Activated naive CD8-positive, alpha-beta T cell treated with anti-CD3 and anti-CD28 coated beads, Interleukin-2, amount 50 U/mL, for 24 hours (primary cell): ENCODE results near the gene SKAP2.

ENCODE experiments used
- ATAC-seq: fragments of 150-1000 bp; cut with Tn5 transposase; one replicate; pipeline ENCODE4 v1.10.0; 2021
- DNase-seq: peaks from one replicate; pipeline ENCODE4 v3.0.0; 2021
- H3K27ac Mint-ChIP-seq: one replicate; pipeline ENCODE4 v1.8.0; 2021; ENCODE audit warnings: mild to moderate bottlenecking, mixed read lengths
- H3K27me3 Mint-ChIP-seq: one replicate; pipeline ENCODE4 v1.8.0; 2021; ENCODE audit warnings: mixed read lengths
- H3K36me3 Mint-ChIP-seq: one replicate; pipeline ENCODE4 v1.8.0; 2021; ENCODE audit warnings: low read depth, mixed read lengths
- H3K4me1 Mint-ChIP-seq: one replicate; pipeline ENCODE4 v1.8.0; 2021; ENCODE audit warnings: mixed read lengths
- H3K4me3 Mint-ChIP-seq: one replicate; pipeline ENCODE4 v1.8.0; 2021; ENCODE audit warnings: mild to moderate bottlenecking, moderate library complexity, mixed read lengths
- H3K9me3 Mint-ChIP-seq: one replicate; pipeline ENCODE4 v1.8.0; 2021; ENCODE audit warnings: mixed read lengths

Gene SKAP2

DNA sequence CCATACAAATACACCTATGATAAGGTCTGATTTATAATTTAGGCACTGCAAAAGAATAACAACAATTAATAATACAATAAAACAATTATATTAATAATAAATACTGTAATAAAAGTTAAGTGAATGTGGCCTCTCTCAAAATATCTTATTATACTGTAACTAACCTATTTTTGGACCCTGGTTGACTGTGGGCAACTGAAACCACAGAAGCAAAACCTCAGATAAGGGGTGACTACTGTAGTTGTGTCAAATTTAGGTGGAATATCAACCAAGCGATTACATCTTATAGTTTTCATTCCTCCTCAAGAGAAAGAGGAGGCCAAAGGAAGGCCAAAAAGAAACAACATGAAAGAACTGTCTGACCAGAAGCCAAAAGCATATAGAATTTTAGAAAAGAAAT is 103.9 kb downstream of the SKAP2 start:
- no peaks in the 10 kb centered on the region for H3K4me1 Mint-ChIP-seq

GRCh38 chr7:26759108-26759507 is 105.3 kb downstream of the SKAP2 start:
- H3K36me3 Mint-ChIP-seq, result no peaks in the 10 kb centered on the region
- H3K9me3 Mint-ChIP-seq, result no peaks in the 10 kb centered on the region
- no peaks in the 10 kb centered on the region for H3K4me1 Mint-ChIP-seq
- ATAC-seq (no peak), DNase-seq (no peak)
- no peak overlapping the region for H3K4me3 Mint-ChIP-seq
- no peaks in the 10 kb centered on the region for H3K27me3 Mint-ChIP-seq
- no peak overlapping the region for H3K27ac Mint-ChIP-seq

More for the DNA sequence above, 103.9 kb downstream of the SKAP2 start:
- H3K36me3 Mint-ChIP-seq, result no peaks in the 10 kb centered on the region
- no peak for ATAC-seq
- DNase-seq, result no peak
- H3K4me3 Mint-ChIP-seq, result no peak overlapping the region
- no peaks in the 10 kb centered on the region for H3K9me3 Mint-ChIP-seq
- no peaks in the 10 kb centered on the region for H3K27me3 Mint-ChIP-seq
- H3K27ac Mint-ChIP-seq, result no peak overlapping the region

DNA sequence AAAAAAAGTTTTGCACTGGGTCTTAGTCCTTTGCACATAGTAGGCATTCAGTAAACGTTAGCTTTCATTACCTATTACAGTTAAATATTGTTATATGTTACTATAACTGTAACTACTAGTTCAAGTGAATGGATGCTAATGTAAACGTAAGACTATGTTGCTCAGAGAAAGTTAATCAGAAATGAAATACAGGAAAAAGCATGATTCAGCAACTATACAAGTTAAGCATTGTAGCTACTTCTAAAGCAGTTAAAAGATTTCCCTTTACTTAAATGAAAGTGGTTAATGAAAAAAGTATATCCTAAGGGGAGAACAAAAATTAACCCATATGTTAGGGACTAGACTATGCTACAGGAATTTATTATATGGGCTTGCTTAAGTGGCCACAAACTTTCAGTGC is 121.2 kb downstream of the SKAP2 start:
- DNase-seq (no peak), ATAC-seq (no peak)
- Mint-ChIP-seq H3K27me3 (peaks cover 3% of the 10 kb centered on the region), H3K4me1 (no peaks in the 10 kb centered on the region), H3K4me3 (no peak overlapping the region), H3K36me3 (no peaks in the 10 kb centered on the region), H3K9me3 (no peaks in the 10 kb centered on the region), H3K27ac (no peak overlapping the region)

DNA sequence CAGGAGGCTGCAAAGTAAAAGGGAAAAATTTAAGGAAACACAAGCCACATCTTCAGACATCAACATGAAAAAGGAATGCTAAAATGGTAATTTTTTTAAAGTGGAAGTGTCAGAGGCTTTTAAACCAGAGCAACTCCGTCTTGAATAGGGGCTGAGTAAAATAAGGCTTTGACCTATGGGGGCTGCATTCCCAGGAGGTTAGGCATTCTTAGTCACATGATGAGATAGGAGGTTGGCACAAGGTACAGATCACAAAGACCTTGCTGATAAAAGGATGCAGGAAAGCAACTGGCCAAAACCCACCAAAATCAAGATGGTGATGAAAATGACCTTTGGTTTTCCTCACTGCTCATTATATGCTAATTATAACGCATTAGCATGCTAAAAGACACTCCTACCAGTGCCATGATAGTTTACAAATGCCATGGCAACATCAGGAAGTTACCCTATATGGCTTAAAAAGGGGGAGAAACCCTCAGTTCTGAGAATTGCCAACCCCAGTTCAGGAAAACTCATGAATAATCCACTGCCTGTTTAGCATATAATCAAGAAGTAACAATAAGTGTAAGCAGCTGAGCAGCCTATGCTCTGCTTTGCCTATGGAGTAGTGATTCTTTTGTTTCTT is 128.3 kb downstream of the SKAP2 start:
- Mint-ChIP-seq H3K4me3 (no peak overlapping the region), H3K4me1 (no peaks in the 10 kb centered on the region), H3K36me3 (no peaks in the 10 kb centered on the region), H3K9me3 (no peaks in the 10 kb centered on the region), H3K27ac (no peak overlapping the region), H3K27me3 (no peaks in the 10 kb centered on the region)
- DNase-seq, result no peak
- no peak for ATAC-seq

DNA sequence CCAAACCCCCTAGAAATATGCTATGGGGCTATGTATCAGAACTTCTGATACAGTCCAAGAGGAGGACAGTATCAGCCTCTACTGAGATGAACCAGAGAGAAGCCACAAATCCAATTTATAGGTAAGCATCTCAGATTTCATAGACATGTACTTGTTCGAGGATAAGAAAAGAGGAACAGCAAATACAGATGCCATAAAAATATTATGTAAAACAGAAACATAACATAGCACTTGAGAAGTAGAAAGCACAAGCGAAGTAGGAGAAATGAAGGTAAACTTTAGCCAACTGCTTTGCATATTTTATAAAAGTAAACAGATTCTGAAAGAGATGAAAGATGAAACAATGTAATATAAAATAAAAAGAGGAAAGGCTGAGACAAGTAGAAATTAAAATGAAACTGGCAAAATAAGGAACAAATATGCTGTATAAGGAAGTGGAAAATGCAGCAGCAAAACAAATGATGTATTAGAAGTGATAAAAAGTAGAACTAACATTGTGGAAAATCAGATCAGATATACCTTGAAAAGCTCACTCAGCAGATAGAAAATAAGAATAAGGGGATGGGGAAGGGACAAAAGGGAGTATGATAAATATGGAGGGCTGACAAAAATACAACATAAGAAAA is 135.1 kb downstream of the SKAP2 start:
- H3K36me3 Mint-ChIP-seq, result no peaks in the 10 kb centered on the region
- DNase-seq, result no peak
- no peaks in the 10 kb centered on the region for H3K9me3 Mint-ChIP-seq
- H3K27me3 Mint-ChIP-seq, result no peaks in the 10 kb centered on the region
- no peak for ATAC-seq
- no peak overlapping the region for H3K4me3 Mint-ChIP-seq
- H3K27ac Mint-ChIP-seq, result no peak overlapping the region
- no peaks in the 10 kb centered on the region for H3K4me1 Mint-ChIP-seq

DNA sequence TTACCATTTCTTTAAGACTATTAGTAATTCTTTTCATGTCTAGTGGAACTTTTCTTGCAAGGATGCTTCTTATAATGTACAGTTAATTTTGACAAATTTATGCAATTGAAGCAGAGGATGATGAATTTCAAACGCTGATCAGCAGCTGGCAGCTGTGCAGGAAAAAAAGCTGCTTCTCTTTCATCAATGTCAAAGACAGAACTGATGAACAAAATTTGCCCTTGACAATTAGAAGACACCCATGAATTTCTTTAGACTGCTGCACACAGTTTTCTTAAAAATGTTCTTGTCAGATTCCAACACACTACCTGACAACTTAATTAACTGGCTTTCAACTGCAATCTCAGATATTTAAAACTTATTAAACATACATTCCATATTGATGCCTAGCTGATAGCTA is 138.3 kb downstream of the SKAP2 start:
- Mint-ChIP-seq H3K36me3 (peaks cover 2% of the 10 kb centered on the region), H3K4me3 (no peak overlapping the region), H3K27me3 (no peaks in the 10 kb centered on the region), H3K27ac (no peak overlapping the region), H3K9me3 (no peaks in the 10 kb centered on the region), H3K4me1 (peaks cover 3% of the 10 kb centered on the region)
- ATAC-seq (no peak), DNase-seq (no peak)

DNA sequence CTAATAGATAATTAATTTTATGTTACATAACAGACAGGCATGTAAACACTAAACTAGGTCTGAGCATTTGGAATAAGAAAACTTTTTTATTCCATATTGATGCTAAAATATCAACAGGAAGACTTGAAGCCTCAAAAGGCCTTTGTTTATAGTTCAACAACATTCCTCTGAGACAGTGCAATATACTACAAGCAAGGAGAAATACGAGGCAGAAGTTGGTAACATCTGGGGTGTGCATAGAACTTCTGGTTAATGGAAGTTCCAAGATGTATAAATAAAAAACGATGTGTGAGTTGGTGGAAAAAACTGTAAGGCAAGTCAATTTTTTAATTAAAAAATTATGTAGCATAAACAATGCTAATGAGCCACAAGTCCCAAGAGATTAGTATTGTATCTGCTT is 139.6 kb downstream of the SKAP2 start:
- Mint-ChIP-seq H3K36me3 (peaks cover 2% of the 10 kb centered on the region), H3K4me3 (no peak overlapping the region), H3K9me3 (no peaks in the 10 kb centered on the region), H3K27me3 (no peaks in the 10 kb centered on the region), H3K27ac (no peak overlapping the region), H3K4me1 (peaks cover 3% of the 10 kb centered on the region)
- DNase-seq (no peak), ATAC-seq (no peak)

DNA sequence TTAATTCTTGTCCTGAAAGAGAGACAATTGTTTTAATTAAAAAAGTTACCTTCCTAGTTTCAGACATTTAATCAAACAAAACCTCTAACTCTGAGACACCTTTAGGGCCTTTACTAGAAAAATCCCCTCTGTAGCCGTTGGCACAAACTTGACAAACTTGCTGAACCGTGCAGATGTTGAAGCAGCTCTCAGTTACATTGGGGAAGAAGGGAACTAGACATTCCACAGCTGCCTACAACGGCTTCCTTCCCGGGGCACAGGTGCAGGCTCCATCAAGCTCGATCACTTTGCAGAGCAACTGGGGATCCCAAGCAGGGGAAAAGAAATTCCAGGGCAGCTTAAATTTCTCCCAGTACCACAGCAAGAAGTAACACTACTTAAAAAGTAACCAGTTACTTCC is 141.3 kb downstream of the SKAP2 start:
- Mint-ChIP-seq H3K4me3 (no peak overlapping the region), H3K9me3 (no peaks in the 10 kb centered on the region), H3K36me3 (peaks cover 2% of the 10 kb centered on the region), H3K27ac (no peak overlapping the region), H3K4me1 (peaks cover 3% of the 10 kb centered on the region), H3K27me3 (peaks cover 3% of the 10 kb centered on the region)
- ATAC-seq, result no peak
- DNase-seq, result no peak

- H3K27ac Mint-ChIP-seq, result no peak overlapping the region
These were observed 142.9 kb downstream of the SKAP2 start for GRCh38 chr7:26721450-26721849.

GRCh38 chr7:26718063-26718462 is 146.3 kb downstream of the SKAP2 start:
- peaks cover 2% of the 10 kb centered on the region for H3K36me3 Mint-ChIP-seq
- no peak overlapping the region for H3K4me3 Mint-ChIP-seq
- ATAC-seq (no peak), DNase-seq (no peak)
- no peaks in the 10 kb centered on the region for H3K9me3 Mint-ChIP-seq
- peaks cover under 1% of the 10 kb centered on the region for H3K4me1 Mint-ChIP-seq
- H3K27ac Mint-ChIP-seq, result no peak overlapping the region
- H3K27me3 Mint-ChIP-seq, result peaks cover 3% of the 10 kb centered on the region

More at GRCh38 chr7:26721450-26721849, 142.9 kb downstream of the SKAP2 start:
- peaks cover 3% of the 10 kb centered on the region for H3K4me1 Mint-ChIP-seq
- H3K27me3 Mint-ChIP-seq, result peaks cover 3% of the 10 kb centered on the region
- H3K36me3 Mint-ChIP-seq, result peaks cover 2% of the 10 kb centered on the region
- DNase-seq (no peak), ATAC-seq (no peak)
- no peaks in the 10 kb centered on the region for H3K9me3 Mint-ChIP-seq
- H3K4me3 Mint-ChIP-seq, result no peak overlapping the region

DNA sequence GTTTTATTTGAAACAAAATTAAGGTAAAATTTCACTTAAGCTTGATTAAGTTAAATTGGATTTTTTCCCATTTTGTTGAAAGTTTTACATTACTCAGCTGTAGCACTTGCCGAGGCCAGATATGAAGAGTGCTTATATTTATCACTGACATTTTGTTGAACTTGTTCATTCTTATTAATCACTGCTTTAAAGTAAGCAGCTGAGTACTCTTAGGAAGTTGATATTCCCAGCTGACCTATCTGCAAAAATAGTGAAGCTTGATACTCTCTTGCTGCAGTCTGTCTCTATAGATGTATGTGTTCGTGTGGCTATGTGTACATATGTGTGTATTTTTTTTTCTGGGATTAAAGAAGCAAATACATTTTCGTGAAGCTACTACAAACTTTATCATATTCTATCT is 150.0 kb downstream of the SKAP2 start:
- Mint-ChIP-seq H3K36me3 (no peaks in the 10 kb centered on the region), H3K4me1 (no peaks in the 10 kb centered on the region), H3K27ac (no peak overlapping the region), H3K9me3 (no peaks in the 10 kb centered on the region), H3K4me3 (no peak overlapping the region), H3K27me3 (peaks cover 3% of the 10 kb centered on the region)
- ATAC-seq (no peak), DNase-seq (no peak)

DNA sequence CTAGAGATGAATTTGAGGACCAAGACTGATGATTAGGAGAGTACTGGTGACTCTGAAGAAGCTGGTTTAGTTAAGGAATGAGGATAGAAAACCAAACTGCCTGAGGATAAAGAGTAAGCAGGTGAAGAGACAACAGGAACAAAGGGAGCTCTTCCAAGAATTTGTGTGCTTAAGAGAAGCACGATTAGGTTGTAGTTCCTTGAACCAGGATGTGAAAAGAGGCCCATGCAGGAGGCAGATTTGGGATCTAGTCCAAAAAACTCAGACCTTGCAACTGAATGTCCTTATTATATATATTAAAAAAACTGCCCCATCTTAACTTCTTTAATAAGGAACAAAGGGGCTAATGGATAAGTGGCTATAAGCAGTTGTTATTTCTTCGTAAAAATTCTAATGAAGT is 150.4 kb downstream of the SKAP2 start:
- DNase-seq (no peak), ATAC-seq (no peak)
- Mint-ChIP-seq H3K27ac (no peak overlapping the region), H3K9me3 (no peaks in the 10 kb centered on the region), H3K27me3 (no peaks in the 10 kb centered on the region), H3K4me3 (no peak overlapping the region), H3K36me3 (no peaks in the 10 kb centered on the region), H3K4me1 (no peaks in the 10 kb centered on the region)

DNA sequence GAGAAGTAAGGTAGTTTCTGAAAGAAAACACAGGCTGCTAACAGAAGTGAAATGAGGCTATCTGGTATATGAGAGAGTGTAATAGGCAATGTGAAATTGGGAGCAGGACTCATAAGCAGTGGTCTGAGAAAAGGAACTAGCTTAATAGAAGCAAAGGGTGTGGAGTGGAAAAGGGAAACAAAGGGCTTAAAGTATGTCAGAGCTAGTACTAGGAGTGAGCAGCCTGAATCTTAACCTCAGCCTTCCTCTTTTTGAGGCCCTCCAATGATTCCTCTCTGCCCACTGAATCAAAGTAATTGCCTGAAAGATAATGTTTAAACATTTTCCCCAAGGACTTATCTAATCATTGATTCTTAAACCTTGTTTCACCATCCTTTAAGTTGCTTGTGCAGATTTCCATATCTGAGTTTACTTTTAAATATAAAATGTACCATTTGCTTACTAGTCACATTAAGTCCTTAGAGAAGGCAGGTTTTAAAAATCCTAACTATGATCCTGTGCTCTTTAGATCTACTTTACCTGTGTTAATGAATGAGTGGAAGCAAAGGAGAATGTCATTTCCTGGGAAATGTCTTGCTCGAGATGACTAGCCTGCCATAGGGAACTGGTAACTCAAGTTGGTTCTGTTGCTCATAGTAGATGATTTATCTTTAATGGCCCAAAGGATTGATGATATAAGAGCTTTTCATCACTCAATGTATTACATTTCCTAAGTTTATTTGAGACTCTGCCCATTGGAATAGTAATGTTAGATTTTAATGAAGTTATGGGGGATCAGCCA is 155.0 kb downstream of the SKAP2 start:
- Mint-ChIP-seq H3K4me3 (no peak overlapping the region), H3K27ac (no peak overlapping the region), H3K9me3 (no peaks in the 10 kb centered on the region), H3K36me3 (no peaks in the 10 kb centered on the region), H3K4me1 (no peaks in the 10 kb centered on the region), H3K27me3 (no peaks in the 10 kb centered on the region)
- DNase-seq (no peak), ATAC-seq (no peak)

DNA sequence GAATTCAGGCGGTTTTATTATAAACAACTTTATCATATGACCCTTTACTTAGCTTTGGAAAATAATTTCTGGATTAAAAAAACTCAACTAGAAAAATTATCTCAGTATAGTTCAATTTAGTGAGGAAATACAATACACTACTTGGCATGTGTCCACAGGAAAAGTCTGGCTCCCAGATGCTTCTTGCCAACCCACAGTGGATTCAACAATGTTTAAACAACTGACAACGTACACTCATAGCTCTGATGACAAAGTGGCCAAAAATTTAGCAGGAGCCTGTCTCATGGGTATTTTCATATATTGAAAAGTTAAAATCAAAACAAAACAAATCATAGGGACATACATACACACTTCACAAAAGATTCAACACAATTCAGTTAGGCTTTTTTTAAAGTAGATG is 158.8 kb downstream of the SKAP2 start:
- no peaks in the 10 kb centered on the region for H3K27me3 Mint-ChIP-seq
- H3K36me3 Mint-ChIP-seq, result no peaks in the 10 kb centered on the region
- H3K4me3 Mint-ChIP-seq, result no peak overlapping the region
- ATAC-seq (no peak), DNase-seq (no peak)
- H3K9me3 Mint-ChIP-seq, result no peaks in the 10 kb centered on the region
- no peak overlapping the region for H3K27ac Mint-ChIP-seq
- H3K4me1 Mint-ChIP-seq, result no peaks in the 10 kb centered on the region

GRCh38 chr7:26704786-26705185 is 159.6 kb downstream of the SKAP2 start:
- Mint-ChIP-seq H3K27ac (no peak overlapping the region), H3K36me3 (no peaks in the 10 kb centered on the region), H3K4me3 (no peak overlapping the region), H3K4me1 (no peaks in the 10 kb centered on the region), H3K27me3 (no peaks in the 10 kb centered on the region), H3K9me3 (no peaks in the 10 kb centered on the region)
- DNase-seq (no peak), ATAC-seq (no peak)
